BE2C (cell line): ENCODE measurements around the gene RICTOR.

ENCODE experiments used
- DNase-seq: peaks from one replicate; pipeline ENCODE4 v3.0.0-alpha.2; 2020
- H3K27me3 ChIP-seq: fragments of 250-450 bp; sonication (Bioruptor Pico); 2 replicates; pipeline ENCODE4 v1.5.1; 2020; ENCODE audit warnings: mild to moderate bottlenecking
- H3K36me3 ChIP-seq: fragments of 250-450 bp; sonication (Bioruptor Pico); 2 replicates; pipeline ENCODE4 v1.5.1; 2020; ENCODE audit warnings: mild to moderate bottlenecking
- H3K4me1 ChIP-seq: fragments of 250-450 bp; sonication (Bioruptor Pico); 2 replicates; pipeline ENCODE4 v1.5.1; 2020
- H3K4me3 ChIP-seq: 2 replicates; pipeline ENCODE4 v1.5.1; 2011; ENCODE audit warnings: low read depth, low read length
- H3K9me3 ChIP-seq: fragments of 250-450 bp; sonication (Bioruptor Pico); 2 replicates; pipeline ENCODE4 v1.5.1; 2020
- TF ChIP-seq, protein P1 (sequence below): IDR thresholded peaks from 2 replicates; pipeline ENCODE4 v1.5.1; 2012; ENCODE audit warnings: mild to moderate bottlenecking, low read depth, low read length

The RICTOR gene

DNA sequence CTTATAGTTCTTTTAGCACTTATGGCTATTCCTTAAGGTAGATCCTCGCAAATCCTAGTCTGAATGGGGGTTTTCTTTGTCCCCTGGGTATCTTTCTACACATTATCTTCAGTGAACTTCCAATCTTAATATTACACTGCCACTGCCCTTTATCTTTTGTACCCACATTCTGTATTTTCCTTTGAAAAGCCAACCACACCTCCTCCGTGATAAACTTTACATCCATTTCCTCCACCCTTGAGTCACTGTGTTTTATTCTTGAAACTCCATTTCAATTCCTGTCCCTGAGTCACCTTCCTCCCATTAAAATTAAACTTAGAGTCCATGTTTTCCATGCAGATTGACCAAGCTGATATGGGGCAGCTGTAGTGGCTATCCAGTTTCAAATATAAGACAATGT lies 43.2 kb upstream of the RICTOR start:
- no peaks in the 10 kb centered on the region for H3K4me1 ChIP-seq
- H3K4me3 ChIP-seq = no peak overlapping the region
- TF ChIP-seq, protein P1, sequence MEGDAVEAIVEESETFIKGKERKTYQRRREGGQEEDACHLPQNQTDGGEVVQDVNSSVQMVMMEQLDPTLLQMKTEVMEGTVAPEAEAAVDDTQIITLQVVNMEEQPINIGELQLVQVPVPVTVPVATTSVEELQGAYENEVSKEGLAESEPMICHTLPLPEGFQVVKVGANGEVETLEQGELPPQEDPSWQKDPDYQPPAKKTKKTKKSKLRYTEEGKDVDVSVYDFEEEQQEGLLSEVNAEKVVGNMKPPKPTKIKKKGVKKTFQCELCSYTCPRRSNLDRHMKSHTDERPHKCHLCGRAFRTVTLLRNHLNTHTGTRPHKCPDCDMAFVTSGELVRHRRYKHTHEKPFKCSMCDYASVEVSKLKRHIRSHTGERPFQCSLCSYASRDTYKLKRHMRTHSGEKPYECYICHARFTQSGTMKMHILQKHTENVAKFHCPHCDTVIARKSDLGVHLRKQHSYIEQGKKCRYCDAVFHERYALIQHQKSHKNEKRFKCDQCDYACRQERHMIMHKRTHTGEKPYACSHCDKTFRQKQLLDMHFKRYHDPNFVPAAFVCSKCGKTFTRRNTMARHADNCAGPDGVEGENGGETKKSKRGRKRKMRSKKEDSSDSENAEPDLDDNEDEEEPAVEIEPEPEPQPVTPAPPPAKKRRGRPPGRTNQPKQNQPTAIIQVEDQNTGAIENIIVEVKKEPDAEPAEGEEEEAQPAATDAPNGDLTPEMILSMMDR = no peak
- H3K27me3 ChIP-seq = peaks cover 88% of the 10 kb centered on the region
- DNase-seq = no peak
- no peaks in the 10 kb centered on the region for H3K36me3 ChIP-seq
- H3K9me3 ChIP-seq = no peaks in the 10 kb centered on the region

DNA sequence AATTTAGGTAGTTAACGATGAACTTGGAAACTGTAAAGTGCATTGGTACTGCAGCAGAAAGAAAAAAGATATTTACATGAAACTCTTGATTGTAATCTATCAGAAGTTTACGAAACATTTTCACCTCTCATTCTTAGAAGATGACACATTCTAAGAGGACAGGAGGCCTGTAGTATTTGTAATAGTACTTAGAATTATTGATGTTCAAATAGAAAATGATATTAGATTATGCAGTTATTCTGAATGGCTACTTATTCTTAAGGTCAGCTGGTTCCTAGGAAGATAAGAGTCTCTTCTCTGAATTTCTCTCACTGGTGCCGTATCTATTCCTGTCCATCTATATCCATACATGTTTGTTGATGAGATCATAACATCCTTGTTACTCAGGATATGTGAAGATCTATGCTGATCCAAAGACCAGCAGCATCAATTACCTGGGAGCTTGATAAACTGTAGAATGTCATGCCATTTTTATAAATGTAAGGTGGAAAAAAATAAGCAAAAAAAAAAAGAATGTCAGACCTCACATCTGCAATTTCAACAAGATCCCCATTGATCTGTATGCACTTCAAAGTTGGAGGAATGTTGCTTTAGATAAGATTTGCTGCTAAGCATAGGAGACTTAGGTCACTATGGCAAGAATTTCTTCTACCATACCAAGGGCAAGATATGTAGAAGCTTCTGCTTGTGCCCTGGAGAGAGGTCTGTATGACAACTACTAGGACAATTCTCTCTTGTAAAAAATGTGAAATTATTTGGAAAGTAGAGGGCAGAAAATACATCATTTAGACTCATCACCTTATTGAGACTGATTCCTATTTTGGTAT lies 42.4 kb upstream of the RICTOR start:
- no peaks in the 10 kb centered on the region for H3K9me3 ChIP-seq
- H3K27me3 ChIP-seq = peaks cover 88% of the 10 kb centered on the region
- H3K4me3 ChIP-seq = no peak overlapping the region
- TF ChIP-seq, protein P1 = no peak
- H3K4me1 ChIP-seq = no peaks in the 10 kb centered on the region
- DNase-seq = no peak
- H3K36me3 ChIP-seq = no peaks in the 10 kb centered on the region

DNA sequence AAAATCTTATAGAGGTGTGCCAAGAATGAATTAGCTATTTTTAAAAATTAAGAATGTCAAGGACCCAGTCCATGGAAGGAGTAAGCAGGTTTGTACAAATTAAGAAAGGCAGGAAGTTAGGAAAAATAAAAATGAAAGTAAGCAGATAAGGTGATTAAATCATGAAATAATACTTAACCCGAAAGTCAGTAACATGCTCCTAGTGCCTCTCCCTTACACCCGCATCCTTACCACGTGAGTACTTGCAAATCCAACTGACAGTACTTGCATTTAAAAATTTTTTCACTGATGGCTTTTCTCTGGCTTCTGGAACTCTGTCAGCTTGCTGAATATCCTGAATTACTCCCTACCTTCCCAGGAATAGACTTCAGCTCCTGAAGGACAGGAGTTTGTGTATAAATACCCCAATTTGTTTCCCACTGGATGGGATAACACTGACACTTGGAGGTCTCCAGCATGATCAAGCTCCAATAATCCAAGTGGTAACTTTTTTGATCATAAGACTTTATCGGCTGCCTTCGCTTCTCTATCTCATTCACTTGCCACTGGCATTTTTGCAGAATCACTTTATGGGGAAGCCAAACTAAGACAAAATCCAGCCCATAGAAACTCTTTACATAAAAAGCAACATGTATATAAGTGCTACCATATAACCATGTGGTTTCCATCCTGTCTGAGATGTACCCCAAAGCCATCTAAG lies 41.6 kb upstream of the RICTOR start:
- no peaks in the 10 kb centered on the region for H3K9me3 ChIP-seq
- no peaks in the 10 kb centered on the region for H3K36me3 ChIP-seq
- no peak overlapping the region for H3K4me3 ChIP-seq
- TF ChIP-seq, protein P1 = no peak
- no peaks in the 10 kb centered on the region for H3K4me1 ChIP-seq
- H3K27me3 ChIP-seq = peaks cover 88% of the 10 kb centered on the region
- no peak for DNase-seq

DNA sequence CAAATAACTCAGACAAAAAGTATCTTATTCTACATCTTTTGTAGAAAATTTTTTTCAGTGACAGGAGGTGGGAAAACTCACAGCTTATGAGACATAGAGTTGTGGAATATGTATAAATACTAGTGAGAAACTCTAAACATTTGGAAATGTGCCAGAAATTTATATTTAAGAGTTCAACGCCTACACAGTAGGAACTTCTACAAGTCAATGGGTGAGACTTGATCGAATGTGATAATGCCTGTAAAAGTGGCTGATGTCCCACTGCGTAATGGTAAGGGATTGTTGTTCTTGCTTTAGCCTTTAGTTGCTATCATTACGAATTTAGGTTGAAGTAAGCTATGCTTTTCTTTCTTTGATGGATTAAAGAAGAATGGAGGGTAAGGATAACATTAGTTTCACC lies 40.0 kb upstream of the RICTOR start:
- Histone ChIP-seq H3K27me3 (peaks cover 83% of the 10 kb centered on the region), H3K4me1 (no peaks in the 10 kb centered on the region), H3K4me3 (no peak overlapping the region), H3K36me3 (no peaks in the 10 kb centered on the region), H3K9me3 (no peaks in the 10 kb centered on the region)
- TF ChIP-seq, protein P1 = no peak
- DNase-seq = no peak

DNA sequence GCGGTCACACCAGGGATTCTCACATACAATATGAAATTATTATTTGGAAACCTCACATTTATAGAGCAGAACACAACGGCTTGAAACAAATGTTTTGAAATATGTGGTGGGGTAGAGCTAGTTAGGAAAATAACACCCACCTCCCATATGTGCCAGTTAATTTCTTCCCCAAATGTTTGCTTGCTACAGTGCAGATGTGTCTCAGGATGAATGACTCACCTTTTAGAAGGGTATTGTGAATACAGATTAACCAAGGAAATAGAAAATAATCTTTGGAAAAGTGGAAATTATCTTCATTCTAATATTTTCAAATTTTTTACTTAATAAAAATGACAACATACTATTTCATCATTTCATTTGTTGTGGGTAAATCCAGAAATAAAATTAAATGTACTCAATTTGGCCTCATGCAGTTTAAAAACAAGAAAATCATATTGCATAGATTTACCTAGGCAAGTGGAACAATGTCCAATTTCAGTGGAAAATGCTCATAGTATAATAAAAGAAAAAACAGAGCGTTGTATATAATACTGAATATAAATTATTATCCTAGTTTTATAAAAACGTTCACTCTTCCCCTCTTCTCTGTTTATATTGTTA lies 39.3 kb upstream of the RICTOR start:
- Histone ChIP-seq H3K4me1 (no peaks in the 10 kb centered on the region), H3K9me3 (no peaks in the 10 kb centered on the region), H3K4me3 (no peak overlapping the region), H3K36me3 (no peaks in the 10 kb centered on the region), H3K27me3 (peaks cover 76% of the 10 kb centered on the region)
- TF ChIP-seq, protein P1 = no peak
- no peak for DNase-seq

DNA sequence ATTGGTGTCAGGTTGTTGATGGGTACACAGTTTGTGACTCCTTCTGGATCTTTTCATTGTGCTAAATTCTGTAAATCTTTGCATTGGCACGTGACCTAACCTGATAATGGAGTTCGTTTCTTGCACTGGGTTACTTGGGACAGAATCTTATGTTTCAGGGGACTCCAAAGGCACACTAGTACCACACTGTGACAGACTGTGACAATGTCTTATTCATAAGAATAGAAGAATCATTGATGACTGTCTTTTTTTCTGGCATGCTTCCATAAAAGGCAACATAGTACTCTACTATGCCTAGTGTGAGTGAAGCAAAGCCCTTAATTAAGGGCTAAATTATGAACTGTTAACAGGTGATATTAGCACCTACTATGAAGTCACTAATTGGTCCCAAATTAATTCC lies 35.4 kb upstream of the RICTOR start:
- peaks cover 43% of the 10 kb centered on the region for H3K27me3 ChIP-seq
- H3K4me1 ChIP-seq = no peaks in the 10 kb centered on the region
- TF ChIP-seq, protein P1 = no peak
- no peak overlapping the region for H3K4me3 ChIP-seq
- no peak for DNase-seq
- no peaks in the 10 kb centered on the region for H3K9me3 ChIP-seq
- H3K36me3 ChIP-seq = no peaks in the 10 kb centered on the region
